ENCODE data around the gene TRIM40. TPM values are rescaled to one million over a fixed set of nuclear protein-coding genes. Genes with fewer than 3 reads are reported as not detected.

The TRIM40 gene
- total and polyA plus RNA-seq, 3 experiments from 2014 or later = not detected

DNA sequence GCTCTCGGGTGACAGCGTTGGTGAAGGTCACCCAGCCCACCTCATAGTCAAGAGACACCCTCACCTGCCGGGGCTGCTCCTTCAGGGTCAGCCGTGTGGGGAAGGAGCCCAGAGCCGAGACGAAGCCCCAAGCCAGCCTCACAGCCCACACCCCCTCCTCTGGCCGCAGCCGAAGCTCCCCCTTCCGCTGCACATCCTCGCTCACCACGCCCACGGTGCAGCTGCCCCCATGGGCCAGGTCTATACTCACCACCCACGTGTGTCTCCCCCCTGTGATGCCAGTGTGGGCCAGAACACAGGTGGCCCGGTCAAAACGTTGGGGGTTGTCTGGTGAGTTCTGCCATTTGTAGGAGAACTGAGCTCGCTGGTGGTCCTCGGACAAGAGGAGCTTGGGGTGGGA, 18.1 kb downstream of the TRIM40 start:
- Histone ChIP-seq H3K9me3 (ENCODE audit: low read length) (no peaks in the 10 kb centered on the region), H3K4me1 (ENCODE audit: insufficient read depth, low read length) (no peaks in the 10 kb centered on the region), H3K4me3 (ENCODE audit: low read length) (no peak overlapping the region), H3K36me3 (ENCODE audit: insufficient read depth, low read length) (no peaks in the 10 kb centered on the region), H3K27ac (ENCODE audit: low read depth, low read length) (no peak overlapping the region), H3K27me3 (ENCODE audit: insufficient read depth, low read length, poor library complexity, severe bottlenecking) (peaks cover 3% of the 10 kb centered on the region)
- no peak for DNase-seq
- H3K27me3 Mint-ChIP-seq = peaks cover 28 to 62% of the 10 kb centered on the region in 2 donors
- POLR2A ChIA-PET = no interaction called here
- CTCF ChIA-PET = interaction anchor here (1.2 kb wide), 1 partner anchor 51 kb away, joined by 3 read pairs; no protein-coding TSS in a partner anchor
- H3K36me3 Mint-ChIP-seq = no peaks in the 10 kb centered on the region
- peaks cover 4 to 5% (median 5%) of the 10 kb centered on the region in 3 donors for H3K4me1 Mint-ChIP-seq
- no peak overlapping the region for H3K4me3 Mint-ChIP-seq
- no peaks in the 10 kb centered on the region for H3K9me3 Mint-ChIP-seq
- no peak overlapping the region for H3K27ac Mint-ChIP-seq

GRCh38 chr6:30154709-30155519, 19.0 kb downstream of the TRIM40 start:
- H3K9me3 ChIP-seq (ENCODE audit: low read length) = no peaks in the 10 kb centered on the region
- H3K4me3 Mint-ChIP-seq = no peak overlapping the region
- no peaks in the 10 kb centered on the region for H3K36me3 ChIP-seq (ENCODE audit: insufficient read depth, low read length)
- POLR2A ChIA-PET = no interaction called here
- peaks cover 3% of the 10 kb centered on the region for H3K27me3 ChIP-seq (ENCODE audit: insufficient read depth, low read length, poor library complexity, severe bottlenecking)
- no peak overlapping the region for H3K27ac Mint-ChIP-seq
- no peak overlapping the region for H3K27ac ChIP-seq (ENCODE audit: low read depth, low read length)
- H3K36me3 Mint-ChIP-seq = no peaks in the 10 kb centered on the region
- DNase-seq = no peak
- H3K4me3 ChIP-seq (ENCODE audit: low read length) = no peak overlapping the region
- H3K9me3 Mint-ChIP-seq = no peaks in the 10 kb centered on the region
- H3K4me1 ChIP-seq (ENCODE audit: insufficient read depth, low read length) = no peaks in the 10 kb centered on the region
- H3K4me1 Mint-ChIP-seq = peaks cover 4 to 5% (median 5%) of the 10 kb centered on the region in 3 donors
- H3K27me3 Mint-ChIP-seq = peaks cover 30 to 67% of the 10 kb centered on the region in 2 donors
- CTCF ChIA-PET = interaction anchor here (1.2 kb wide), 1 partner anchor 51 kb away, joined by 3 read pairs; no protein-coding TSS in a partner anchor

DNA sequence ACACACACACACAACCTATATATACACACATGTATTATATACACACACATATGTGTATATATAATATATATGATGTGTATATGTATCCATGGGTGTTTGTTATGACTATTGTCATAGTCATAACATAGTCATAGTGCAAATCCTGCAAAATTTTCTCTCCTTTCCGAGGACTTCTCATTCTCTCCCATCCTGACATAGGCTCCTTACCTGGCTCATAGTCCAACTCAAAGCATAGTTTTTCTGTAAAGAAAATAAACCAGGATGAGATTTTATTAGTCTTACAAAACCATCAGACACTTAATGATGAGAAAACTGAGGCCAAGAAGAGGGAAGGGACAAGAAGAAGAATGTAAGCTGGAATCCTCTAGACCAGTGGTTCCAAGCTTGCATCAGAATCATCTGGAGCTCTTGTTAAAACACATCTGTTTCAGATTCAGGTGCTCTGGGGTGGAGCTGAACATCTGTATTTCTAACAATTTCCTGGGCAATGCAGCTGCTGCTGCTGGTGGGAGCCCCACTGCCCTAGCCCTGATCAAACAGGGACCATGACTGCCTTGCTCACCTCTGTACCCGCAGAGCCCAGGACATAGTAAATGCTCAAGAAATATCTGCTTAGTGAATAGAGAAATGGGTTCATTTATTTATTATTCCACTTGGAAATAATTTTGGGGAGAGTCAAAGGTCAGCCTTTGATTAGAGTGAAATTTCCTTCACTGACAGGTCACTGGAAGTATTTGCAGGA, 19.8 kb downstream of the TRIM40 start:
- no peaks in the 10 kb centered on the region for H3K36me3 Mint-ChIP-seq
- peaks cover 26 to 72% of the 10 kb centered on the region in 2 donors for H3K27me3 Mint-ChIP-seq
- POLR2A ChIA-PET = no interaction called here
- Histone ChIP-seq H3K4me3 (ENCODE audit: low read length) (no peak overlapping the region), H3K27ac (ENCODE audit: low read depth, low read length) (no peak overlapping the region), H3K9me3 (ENCODE audit: low read length) (no peaks in the 10 kb centered on the region), H3K27me3 (ENCODE audit: insufficient read depth, low read length, poor library complexity, severe bottlenecking) (peaks cover 3% of the 10 kb centered on the region), H3K36me3 (ENCODE audit: insufficient read depth, low read length) (no peaks in the 10 kb centered on the region), H3K4me1 (ENCODE audit: insufficient read depth, low read length) (no peaks in the 10 kb centered on the region)
- no peak for DNase-seq
- no peak overlapping the region for H3K27ac Mint-ChIP-seq
- peaks cover 4 to 5% (median 5%) of the 10 kb centered on the region in 3 donors for H3K4me1 Mint-ChIP-seq
- H3K4me3 Mint-ChIP-seq = no peak overlapping the region
- no peaks in the 10 kb centered on the region for H3K9me3 Mint-ChIP-seq
- CTCF ChIA-PET = no interaction called here

DNA sequence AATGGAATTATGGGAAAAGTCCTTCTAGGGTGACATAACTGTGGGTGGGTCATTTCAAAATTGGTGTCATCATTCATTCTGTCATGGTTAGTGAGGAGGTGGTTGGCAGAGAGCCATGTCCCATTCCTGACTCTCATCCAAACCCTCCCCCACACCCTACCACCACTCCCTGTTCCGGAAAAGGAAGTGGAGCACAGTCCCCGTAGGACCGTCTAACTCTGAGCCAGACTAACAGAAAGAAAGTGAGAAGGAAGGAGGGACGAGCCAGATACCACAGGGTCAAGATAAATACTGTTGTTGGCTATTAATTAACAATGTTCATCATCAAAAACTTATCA, 20.3 kb downstream of the TRIM40 start:
- Mint-ChIP-seq H3K4me3 (no peak overlapping the region), H3K27me3 (peaks cover 26 to 74% of the 10 kb centered on the region in 2 donors), H3K4me1 (peaks cover 4 to 5% (median 5%) of the 10 kb centered on the region in 3 donors), H3K27ac (no peak overlapping the region), H3K36me3 (no peaks in the 10 kb centered on the region), H3K9me3 (no peaks in the 10 kb centered on the region)
- no peak overlapping the region for H3K27ac ChIP-seq (ENCODE audit: low read depth, low read length)
- H3K4me1 ChIP-seq (ENCODE audit: insufficient read depth, low read length) = no peaks in the 10 kb centered on the region
- no peak overlapping the region for H3K4me3 ChIP-seq (ENCODE audit: low read length)
- H3K9me3 ChIP-seq (ENCODE audit: low read length) = no peaks in the 10 kb centered on the region
- ChIA-PET POLR2A (no interaction called here), CTCF (no interaction called here)
- no peaks in the 10 kb centered on the region for H3K36me3 ChIP-seq (ENCODE audit: insufficient read depth, low read length)
- H3K27me3 ChIP-seq (ENCODE audit: insufficient read depth, low read length, poor library complexity, severe bottlenecking) = peaks cover 3% of the 10 kb centered on the region
- DNase-seq = no peak

DNA sequence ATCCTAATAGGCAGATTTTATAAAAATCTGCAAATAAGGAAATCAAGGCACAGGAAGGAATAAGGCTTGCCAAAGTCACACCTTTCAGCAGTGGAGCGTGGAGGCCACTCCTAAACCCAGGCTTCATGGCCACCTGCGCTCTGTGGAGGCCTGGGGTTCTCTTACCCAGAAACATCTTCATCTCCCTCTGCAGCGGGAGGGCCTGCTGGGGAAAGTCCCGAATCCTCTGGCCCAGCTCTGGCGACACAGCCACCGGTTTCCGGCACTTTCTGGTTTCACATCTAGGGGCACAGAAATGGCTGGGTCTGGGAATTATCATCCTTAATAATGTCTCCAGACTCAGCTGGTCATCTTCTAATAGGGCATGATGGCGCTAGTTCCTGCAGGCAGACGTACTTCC, 20.8 kb downstream of the TRIM40 start:
- POLR2A ChIA-PET = no interaction called here

GRCh38 chr6:30157581-30157980, 21.6 kb downstream of the TRIM40 start:
- no peak for DNase-seq
- H3K9me3 ChIP-seq (ENCODE audit: low read length) = no peaks in the 10 kb centered on the region
- peaks cover 3% of the 10 kb centered on the region for H3K27me3 ChIP-seq (ENCODE audit: insufficient read depth, low read length, poor library complexity, severe bottlenecking)
- no peaks in the 10 kb centered on the region for H3K36me3 ChIP-seq (ENCODE audit: insufficient read depth, low read length)
- Mint-ChIP-seq H3K4me1 (peaks cover 3 to 6% (median 4%) of the 10 kb centered on the region in 3 donors), H3K27me3 (peaks cover 29 to 82% of the 10 kb centered on the region in 2 donors), H3K27ac (no peak overlapping the region), H3K9me3 (no peaks in the 10 kb centered on the region), H3K36me3 (no peaks in the 10 kb centered on the region), H3K4me3 (no peak overlapping the region)
- no peak overlapping the region for H3K27ac ChIP-seq (ENCODE audit: low read depth, low read length)
- no peak overlapping the region for H3K4me3 ChIP-seq (ENCODE audit: low read length)
- POLR2A ChIA-PET = no interaction called here
- CTCF ChIA-PET = interaction anchor here (1.4 kb wide), 1 partner anchor 27 kb away, joined by 4 read pairs; no protein-coding TSS in a partner anchor
- no peaks in the 10 kb centered on the region for H3K4me1 ChIP-seq (ENCODE audit: insufficient read depth, low read length)

More for the DNA sequence above, 20.8 kb downstream of the TRIM40 start:
- CTCF ChIA-PET = no interaction called here
- DNase-seq = no peak
- H3K36me3 ChIP-seq (ENCODE audit: insufficient read depth, low read length) = no peaks in the 10 kb centered on the region
- H3K36me3 Mint-ChIP-seq = no peaks in the 10 kb centered on the region
- no peak overlapping the region for H3K27ac Mint-ChIP-seq
- no peaks in the 10 kb centered on the region for H3K4me1 ChIP-seq (ENCODE audit: insufficient read depth, low read length)
- no peaks in the 10 kb centered on the region for H3K9me3 ChIP-seq (ENCODE audit: low read length)
- no peak overlapping the region for H3K4me3 ChIP-seq (ENCODE audit: low read length)
- peaks cover 0 to under 1% (median 0%) of the 10 kb centered on the region in 3 donors for H3K4me1 Mint-ChIP-seq
- H3K27me3 ChIP-seq (ENCODE audit: insufficient read depth, low read length, poor library complexity, severe bottlenecking) = peaks cover 3% of the 10 kb centered on the region
- no peaks in the 10 kb centered on the region for H3K9me3 Mint-ChIP-seq
- H3K4me3 Mint-ChIP-seq = no peak overlapping the region
- no peak overlapping the region for H3K27ac ChIP-seq (ENCODE audit: low read depth, low read length)
- H3K27me3 Mint-ChIP-seq = peaks cover 26 to 78% of the 10 kb centered on the region in 2 donors

- Histone ChIP-seq H3K27ac (ENCODE audit: low read depth, low read length) (no peak overlapping the region), H3K36me3 (ENCODE audit: insufficient read depth, low read length) (no peaks in the 10 kb centered on the region), H3K4me1 (ENCODE audit: insufficient read depth, low read length) (peaks cover 2% of the 10 kb centered on the region), H3K27me3 (ENCODE audit: insufficient read depth, low read length, poor library complexity, severe bottlenecking) (peaks cover 3% of the 10 kb centered on the region), H3K4me3 (ENCODE audit: low read length) (no peak overlapping the region), H3K9me3 (ENCODE audit: low read length) (no peaks in the 10 kb centered on the region)
- H3K36me3 Mint-ChIP-seq = no peaks in the 10 kb centered on the region
- H3K9me3 Mint-ChIP-seq = no peaks in the 10 kb centered on the region
- H3K27ac Mint-ChIP-seq = peak overlapping the region in 2 of 8 donors; percentile 42 to 49
- H3K27me3 Mint-ChIP-seq = peaks cover 29 to 80% of the 10 kb centered on the region in 2 donors
- no peak for DNase-seq
- no peak overlapping the region for H3K4me3 Mint-ChIP-seq
- ChIA-PET CTCF (interaction anchor here (1.4 kb wide), 1 partner anchor 27 kb away, joined by 4 read pairs; no protein-coding TSS in a partner anchor), POLR2A (no interaction called here)
- peaks cover 3 to 6% (median 6%) of the 10 kb centered on the region in 3 donors for H3K4me1 Mint-ChIP-seq
Measured at GRCh38 chr6:30157999-30158398, 22.1 kb downstream of the TRIM40 start.

- Mint-ChIP-seq H3K27ac (peak overlapping the region in 1 of 8 donors; percentile 42), H3K4me1 (peaks cover 3 to 12% (median 11%) of the 10 kb centered on the region in 3 donors), H3K36me3 (no peaks in the 10 kb centered on the region), H3K27me3 (peaks cover 28 to 77% of the 10 kb centered on the region in 2 donors), H3K4me3 (no peak overlapping the region), H3K9me3 (no peaks in the 10 kb centered on the region)
- DNase-seq = no peak
- no peaks in the 10 kb centered on the region for H3K9me3 ChIP-seq (ENCODE audit: low read length)
- no peak overlapping the region for H3K4me3 ChIP-seq (ENCODE audit: low read length)
- H3K4me1 ChIP-seq (ENCODE audit: insufficient read depth, low read length) = peaks cover 4% of the 10 kb centered on the region
- CTCF ChIA-PET = interaction anchor here (1.4 kb wide), 1 partner anchor 28 kb away, joined by 4 read pairs; no protein-coding TSS in a partner anchor
- POLR2A ChIA-PET = no interaction called here
- H3K27ac ChIP-seq (ENCODE audit: low read depth, low read length) = no peak overlapping the region
- no peaks in the 10 kb centered on the region for H3K36me3 ChIP-seq (ENCODE audit: insufficient read depth, low read length)
- peaks cover 3% of the 10 kb centered on the region for H3K27me3 ChIP-seq (ENCODE audit: insufficient read depth, low read length, poor library complexity, severe bottlenecking)
Measured at GRCh38 chr6:30158475-30159040, 22.6 kb downstream of the TRIM40 start.

Measured in CD8-positive, alpha-beta memory T cell (primary cell).